ENCODE data around the gene CAMTA2.

Gene CAMTA2

GRCh38 chr17:5011928-5012327 lies 24.5 kb upstream of the CAMTA2 start:
- peak; percentile 41 for DNase-seq (ENCODE audit: extremely low read depth, insufficient read length)
- no peak overlapping the region for H3K4me3 ChIP-seq (replicated peaks; ENCODE audit: low read depth, low read length)
- TF ChIP-seq CTCF (IDR thresholded peaks at IDR 0.05; ENCODE audit: insufficient read depth, low read length, poor library complexity, severe bottlenecking), result no peak
- no peaks in the 10 kb centered on the region for H3K27me3 ChIP-seq (replicated peaks; ENCODE audit: control insufficient read depth, insufficient read depth, low read length)
- H3K36me3 ChIP-seq (ENCODE audit: control insufficient read depth, insufficient read depth, low read length), result peaks cover 34% of the 10 kb centered on the region

GRCh38 chr17:5003214-5003867 lies 15.9 kb upstream of the CAMTA2 start:
- no peak for TF ChIP-seq CTCF (IDR thresholded peaks at IDR 0.05; ENCODE audit: insufficient read depth, low read length, poor library complexity, severe bottlenecking)
- no peak overlapping the region for H3K4me3 ChIP-seq (replicated peaks; ENCODE audit: low read depth, low read length)
- H3K36me3 ChIP-seq (ENCODE audit: control insufficient read depth, insufficient read depth, low read length), result peaks cover 41% of the 10 kb centered on the region
- H3K27me3 ChIP-seq (replicated peaks; ENCODE audit: control insufficient read depth, insufficient read depth, low read length), result no peaks in the 10 kb centered on the region
- no peak for DNase-seq (ENCODE audit: extremely low read depth, insufficient read length)

- no peak for DNase-seq (ENCODE audit: extremely low read depth, insufficient read length)
- no peak for TF ChIP-seq CTCF (IDR thresholded peaks at IDR 0.05; ENCODE audit: insufficient read depth, low read length, poor library complexity, severe bottlenecking)
- no peak overlapping the region for H3K4me3 ChIP-seq (replicated peaks; ENCODE audit: low read depth, low read length)
- no peaks in the 10 kb centered on the region for H3K27me3 ChIP-seq (replicated peaks; ENCODE audit: control insufficient read depth, insufficient read depth, low read length)
- H3K36me3 ChIP-seq (ENCODE audit: control insufficient read depth, insufficient read depth, low read length), result peaks cover 36% of the 10 kb centered on the region
Observed at GRCh38 chr17:5002121-5002788, 14.8 kb upstream of the CAMTA2 start.

GRCh38 chr17:5000237-5000639 lies 12.8 kb upstream of the CAMTA2 start:
- DNase-seq (ENCODE audit: extremely low read depth, insufficient read length), result no peak
- H3K4me3 ChIP-seq (replicated peaks; ENCODE audit: low read depth, low read length), result no peak overlapping the region
- H3K36me3 ChIP-seq (ENCODE audit: control insufficient read depth, insufficient read depth, low read length), result peaks cover 30% of the 10 kb centered on the region
- no peak for TF ChIP-seq CTCF (IDR thresholded peaks at IDR 0.05; ENCODE audit: insufficient read depth, low read length, poor library complexity, severe bottlenecking)
- H3K27me3 ChIP-seq (replicated peaks; ENCODE audit: control insufficient read depth, insufficient read depth, low read length), result no peaks in the 10 kb centered on the region

GRCh38 chr17:4999430-5000093 lies 12.1 kb upstream of the CAMTA2 start:
- TF ChIP-seq CTCF (IDR thresholded peaks at IDR 0.05; ENCODE audit: insufficient read depth, low read length, poor library complexity, severe bottlenecking), result no peak
- Histone ChIP-seq H3K36me3 (ENCODE audit: control insufficient read depth, insufficient read depth, low read length) (peaks cover 26% of the 10 kb centered on the region), H3K4me3 (replicated peaks; ENCODE audit: low read depth, low read length) (peak overlapping the region; percentile 96), H3K27me3 (replicated peaks; ENCODE audit: control insufficient read depth, insufficient read depth, low read length) (no peaks in the 10 kb centered on the region)
- no peak for DNase-seq (ENCODE audit: extremely low read depth, insufficient read length)
